Vagina (tissue), 2 donors: ENCODE results near the gene RNF144B. TPM values are rescaled to one million over a fixed set of nuclear protein-coding genes. Genes with fewer than 3 reads are reported as not detected.
A peak's percentile ranks its signal among the peaks of the same experiment; 100 is the strongest.
"Not testable (repeated sequence)": the region's sequence is repeated elsewhere in the genome, so short reads cannot be mapped to it uniquely, and the experiment has no call there.

Experiments
- DNase-seq, 2 donors: peaks; one replicate each; pipeline ENCODE4 v3.0.0-alpha.2; 2017; ENCODE audit errors: extremely low spot score in 2 of 2
- H3K27ac ChIP-seq: fragments of 200-600 bp; sonication (generic); one replicate; pipeline ENCODE4 v1.5.1; 2019
- H3K27me3 ChIP-seq: fragments of 200-600 bp; sonication (generic); one replicate; pipeline ENCODE4 v1.5.1; 2019
- H3K36me3 ChIP-seq, 2 donors: fragments of 200-600 bp; sonication (generic); one replicate each; pipeline ENCODE4 v1.5.1; 2017 to 2019
- H3K4me1 ChIP-seq: fragments of 200-600 bp; sonication (generic); one replicate; pipeline ENCODE4 v1.5.1; 2019
- H3K4me3 ChIP-seq, 2 donors: fragments of 200-600 bp; sonication (generic); 1 replicate in 1 of 2; 2 replicates in 1 of 2; pipeline ENCODE4 v1.5.1; 2016 to 2019
- H3K9me3 ChIP-seq: fragments of 200-600 bp; sonication (generic); one replicate; pipeline ENCODE4 v1.5.1; 2019
- CTCF ChIP-seq, 3 experiments: fragments of 450-650 bp in 2 of 3; fragments of 200-600 bp in 1 of 3; sonication (generic) in 1 of 3; IDR thresholded peaks; one replicate each; pipeline ENCODE4 v1.5.1; 2017 to 2019; ENCODE audit warnings: antibody characterized with exemption in 3 of 3, mild to moderate bottlenecking in 2 of 3, moderate library complexity in 2 of 3
- POLR2A ChIP-seq, 2 donors: fragments of 450-650 bp; IDR thresholded peaks; one replicate each; pipeline ENCODE4 v1.6.1; 2017; ENCODE audit warnings: antibody characterized with exemption in 2 of 2, mild to moderate bottlenecking in 2 of 2, moderate library complexity in 2 of 2
- POLR2AphosphoS5 ChIP-seq, 2 donors: sonication (generic); formaldehyde crosslinking; IDR thresholded peaks; one replicate each; pipeline ENCODE4 v1.9.0; 2017; ENCODE audit warnings: antibody characterized with exemption in 2 of 2, mild to moderate bottlenecking in 2 of 2, low read depth in 1 of 2; ENCODE audit not compliant: insufficient read depth in 1 of 2
- intact Hi-C: fragments of 100-400 bp; cut with DNase I; formaldehyde crosslinking; loops from one replicate; pipeline ENCODE4 v1.15.1; 2023
- total RNA-seq: library from RNA; depleted of rRNA; stranded (reverse); fragments of >200 nt; gene quantifications from one replicate; pipeline ENCODE4 v1.2.3, GENCODE V29; 2016

Gene RNF144B
- total RNA-seq, 1 donor from 2014 or later: 6.9 TPM

GRCh38 chr6:18395856-18396197, 8.7 kb downstream of the RNF144B start:
- TF ChIP-seq POLR2AphosphoS5 (IDR thresholded peaks at IDR 0.05; ENCODE audit: insufficient read depth in 1 of 2, low read depth in 1 of 2) (no peak), CTCF (IDR thresholded peaks at IDR 0.05) (no peak), POLR2A (IDR thresholded peaks at IDR 0.05) (no peak)
- H3K27ac ChIP-seq: no peak overlapping the region
- no peak overlapping the region for H3K4me3 ChIP-seq
- H3K36me3 ChIP-seq: no peaks in the 10 kb centered on the region
- H3K27me3 ChIP-seq: no peaks in the 10 kb centered on the region
- no peaks in the 10 kb centered on the region for H3K4me1 ChIP-seq
- no peak for DNase-seq
- no peaks in the 10 kb centered on the region for H3K9me3 ChIP-seq
- intact Hi-C loops: no loop called here

GRCh38 chr6:18397701-18398100, 10.6 kb downstream of the RNF144B start:
- H3K4me3 ChIP-seq: no peak overlapping the region
- no peaks in the 10 kb centered on the region for H3K4me1 ChIP-seq
- H3K27me3 ChIP-seq: no peaks in the 10 kb centered on the region
- DNase-seq: no peak
- no peaks in the 10 kb centered on the region for H3K9me3 ChIP-seq
- intact Hi-C loops: no loop called here
- H3K27ac ChIP-seq: no peak overlapping the region
- no peaks in the 10 kb centered on the region for H3K36me3 ChIP-seq
- TF ChIP-seq POLR2AphosphoS5 (IDR thresholded peaks at IDR 0.05; ENCODE audit: insufficient read depth in 1 of 2, low read depth in 1 of 2): no peak
- TF ChIP-seq POLR2A (IDR thresholded peaks at IDR 0.05): no peak
- no peak for TF ChIP-seq CTCF (IDR thresholded peaks at IDR 0.05)

- H3K9me3 ChIP-seq, H3K27me3 ChIP-seq, intact Hi-C loops, H3K36me3 ChIP-seq, H3K4me1 ChIP-seq, H3K4me3 ChIP-seq, H3K27ac ChIP-seq, DNase-seq: not testable (repeated sequence)
These were observed 11.1 kb downstream of the RNF144B start for GRCh38 chr6:18398225-18398624.

GRCh38 chr6:18400831-18401446, 13.8 kb downstream of the RNF144B start:
- no peak overlapping the region for H3K4me3 ChIP-seq
- DNase-seq: no peak
- no peak overlapping the region for H3K27ac ChIP-seq
- intact Hi-C loops: no loop called here
- TF ChIP-seq CTCF (IDR thresholded peaks at IDR 0.05) (no peak), POLR2AphosphoS5 (IDR thresholded peaks at IDR 0.05; ENCODE audit: insufficient read depth in 1 of 2, low read depth in 1 of 2) (no peak), POLR2A (IDR thresholded peaks at IDR 0.05) (no peak)
- no peaks in the 10 kb centered on the region for H3K36me3 ChIP-seq
- no peaks in the 10 kb centered on the region for H3K9me3 ChIP-seq
- no peaks in the 10 kb centered on the region for H3K27me3 ChIP-seq
- no peaks in the 10 kb centered on the region for H3K4me1 ChIP-seq

GRCh38 chr6:18404965-18405364, 17.8 kb downstream of the RNF144B start:
- H3K4me3 ChIP-seq, intact Hi-C loops, H3K27ac ChIP-seq: not testable (repeated sequence)

GRCh38 chr6:18405477-18406293, 18.5 kb downstream of the RNF144B start:
- no peak overlapping the region for H3K27ac ChIP-seq
- H3K4me1 ChIP-seq: no peaks in the 10 kb centered on the region
- H3K36me3 ChIP-seq: no peaks in the 10 kb centered on the region
- intact Hi-C loops: no loop called here
- DNase-seq: no peak
- H3K4me3 ChIP-seq: no peak overlapping the region
- H3K9me3 ChIP-seq: no peaks in the 10 kb centered on the region
- TF ChIP-seq POLR2AphosphoS5 (IDR thresholded peaks at IDR 0.05; ENCODE audit: insufficient read depth in 1 of 2, low read depth in 1 of 2): peak in 1 of 2 donors; percentile 33
- no peak for TF ChIP-seq CTCF (IDR thresholded peaks at IDR 0.05)
- H3K27me3 ChIP-seq: no peaks in the 10 kb centered on the region

More at GRCh38 chr6:18404965-18405364, 17.8 kb downstream of the RNF144B start:
- not testable (repeated sequence) for DNase-seq, H3K27me3 ChIP-seq, H3K36me3 ChIP-seq, H3K4me1 ChIP-seq, H3K9me3 ChIP-seq
